ENCODE measurements around the gene SH3RF3.

The SH3RF3 gene

DNA sequence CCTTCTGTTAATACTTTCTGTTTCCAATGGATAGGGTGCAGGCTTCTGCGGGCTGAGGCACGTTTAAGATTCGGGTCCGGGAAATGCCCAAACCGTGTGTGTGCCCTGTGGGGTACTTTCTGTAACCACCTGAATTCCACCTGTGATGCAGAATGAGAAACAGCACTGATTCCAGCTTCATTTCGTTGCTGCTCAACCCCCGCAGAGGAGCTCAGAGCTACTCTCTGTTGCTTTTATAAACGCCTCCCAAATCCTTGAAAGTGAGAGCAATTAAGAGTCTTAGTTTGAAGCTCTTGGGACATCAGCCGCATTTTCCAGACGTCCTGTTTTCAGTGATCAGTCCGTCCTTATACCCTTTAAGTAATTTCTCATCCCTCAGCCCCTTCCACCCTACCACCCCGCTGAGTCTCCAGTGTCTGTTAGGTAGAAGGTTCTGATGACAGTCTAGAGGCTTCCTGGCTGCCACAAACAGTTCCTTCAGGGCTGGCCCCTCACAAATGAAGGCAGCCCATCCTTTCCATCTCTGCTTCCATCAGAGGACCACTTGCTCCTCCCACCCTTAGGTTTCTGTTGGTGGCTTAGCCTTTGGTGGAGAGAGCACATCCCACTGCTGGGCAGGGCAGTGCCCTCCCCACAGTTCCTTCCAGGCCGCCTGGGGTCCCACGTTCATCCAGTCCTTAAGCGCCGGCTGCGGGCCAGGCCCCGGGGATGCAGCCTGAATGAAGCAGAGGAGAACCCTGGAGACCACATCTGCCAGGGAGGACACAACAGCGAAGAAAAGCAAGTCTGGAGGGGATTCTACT is 254.7 kb downstream of the SH3RF3 start:
- peak; percentile 13 for DNase-seq

DNA sequence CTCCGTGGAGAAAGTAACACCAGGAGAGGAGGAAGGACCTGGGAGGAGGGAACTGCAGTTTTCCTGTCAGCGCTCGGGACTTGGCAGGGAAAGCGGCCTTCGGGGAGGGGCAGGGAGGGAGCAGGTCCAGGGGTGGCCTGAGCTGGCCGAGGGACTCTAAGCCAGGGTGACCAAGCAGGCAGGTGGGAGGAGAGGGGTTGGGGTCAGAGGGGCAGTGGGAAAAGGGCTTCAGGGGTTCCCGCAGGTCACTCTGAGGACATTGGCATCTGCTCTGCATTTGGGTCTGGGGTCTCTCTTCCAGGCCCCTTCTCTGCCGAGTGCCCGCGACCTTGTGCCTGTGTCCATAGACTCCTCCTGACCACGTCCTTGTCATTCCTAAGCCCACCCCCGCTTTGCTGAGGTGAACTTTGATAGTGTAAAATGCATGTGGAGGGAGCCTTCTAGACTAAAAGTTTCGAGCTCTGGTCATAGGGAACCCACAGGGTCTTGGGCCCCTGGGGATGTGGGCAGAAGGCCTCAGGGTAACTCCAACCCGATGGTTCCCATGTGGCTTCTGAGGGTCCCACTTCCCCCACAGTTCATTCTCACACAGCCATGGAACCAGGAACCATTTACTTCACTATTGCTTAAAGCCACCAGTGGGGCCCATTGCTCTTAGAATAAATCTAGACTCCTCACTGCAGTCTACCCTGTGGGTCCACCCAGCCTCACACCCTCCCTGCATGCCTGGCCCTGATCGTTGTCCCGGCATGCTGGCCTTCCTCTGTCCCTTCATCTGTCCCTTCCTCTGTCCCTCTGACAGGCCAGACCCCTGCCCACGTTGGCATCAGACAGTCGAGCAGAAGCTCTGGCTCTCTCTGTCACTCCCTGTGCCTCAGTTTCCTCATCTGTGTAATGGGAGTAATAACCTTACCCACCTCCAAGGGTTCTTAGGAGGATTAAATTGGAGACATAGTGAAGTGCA is 255.6 kb downstream of the SH3RF3 start:
- DNase-seq = no peak

DNA sequence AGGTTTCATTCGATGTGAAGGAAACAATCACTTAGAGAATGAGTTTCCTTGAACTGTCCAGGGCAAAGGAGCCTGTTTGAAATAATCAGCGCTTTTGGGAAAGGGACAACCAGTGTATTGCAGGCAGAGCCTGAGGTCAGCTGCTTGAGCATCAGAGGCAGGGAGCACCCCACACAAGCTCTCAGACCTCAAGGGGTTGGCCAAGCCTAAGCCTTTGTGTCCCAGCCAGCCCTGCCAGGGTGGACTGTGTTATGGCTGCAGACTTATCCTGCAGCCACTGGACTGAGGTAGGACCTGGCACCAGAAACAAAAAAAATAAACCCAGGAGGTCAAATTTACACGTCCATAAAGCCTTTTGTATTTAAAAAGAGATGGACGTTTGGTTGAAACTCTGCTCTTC is 256.5 kb downstream of the SH3RF3 start:
- DNase-seq = no peak

DNA sequence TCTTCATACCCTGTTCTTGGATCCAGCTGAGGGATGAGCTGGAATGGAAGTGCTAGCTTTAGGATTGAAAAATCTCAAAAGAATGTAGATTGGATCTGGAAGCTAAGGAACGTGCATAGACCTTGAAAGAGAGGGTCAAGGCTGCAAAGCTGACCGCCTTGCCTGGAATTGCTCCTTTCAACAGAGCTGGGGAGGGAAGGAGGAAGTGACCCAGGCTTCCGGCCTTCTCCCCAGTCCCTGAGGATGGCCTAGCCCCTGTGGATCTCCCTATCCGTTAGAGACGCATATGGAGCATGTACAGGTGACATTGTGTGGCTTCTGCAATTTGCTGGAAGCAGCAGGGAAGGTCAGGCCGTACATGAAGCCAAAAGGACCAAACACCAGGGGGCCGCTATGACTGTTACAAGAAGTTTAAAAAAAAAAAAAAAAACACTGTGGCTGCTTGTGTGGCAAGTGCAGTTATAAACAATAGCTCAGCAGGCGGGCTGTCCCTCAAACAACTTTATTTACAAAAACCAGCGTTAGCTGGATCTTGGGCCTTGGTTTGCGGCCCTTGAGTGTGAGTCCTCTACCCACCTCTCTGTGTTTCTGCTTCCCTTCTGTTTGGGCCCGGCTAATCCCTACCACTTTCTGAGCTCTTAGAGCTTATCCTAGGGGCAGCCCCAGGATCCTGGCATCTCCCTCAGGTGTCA is 257.1 kb downstream of the SH3RF3 start:
- no peak for DNase-seq

DNA sequence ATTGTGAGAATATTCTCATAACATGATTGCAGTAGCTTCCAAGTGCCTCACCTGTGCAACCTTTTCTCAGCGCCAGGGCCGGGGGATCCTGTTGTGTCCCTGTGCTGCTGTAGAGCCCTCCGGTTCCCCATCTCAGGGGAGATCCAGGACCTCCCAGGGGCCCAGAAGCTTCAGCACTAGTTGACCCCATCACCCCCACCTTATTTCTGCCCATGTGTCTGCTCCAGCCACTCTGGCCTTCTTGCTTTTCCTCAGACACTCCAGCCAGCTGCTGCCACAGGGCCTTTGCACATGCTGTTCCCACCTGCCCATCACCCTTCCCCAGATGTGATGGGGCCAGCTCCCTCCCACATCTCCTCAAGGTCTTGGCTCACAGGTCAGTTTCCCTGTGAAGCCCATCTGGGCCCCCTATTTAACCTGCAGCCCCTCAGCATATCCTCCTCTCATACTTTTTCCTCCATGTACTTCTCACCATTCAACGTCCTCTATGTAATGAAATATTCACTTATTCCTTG is 258.3 kb downstream of the SH3RF3 start:
- DNase-seq = no peak

DNA sequence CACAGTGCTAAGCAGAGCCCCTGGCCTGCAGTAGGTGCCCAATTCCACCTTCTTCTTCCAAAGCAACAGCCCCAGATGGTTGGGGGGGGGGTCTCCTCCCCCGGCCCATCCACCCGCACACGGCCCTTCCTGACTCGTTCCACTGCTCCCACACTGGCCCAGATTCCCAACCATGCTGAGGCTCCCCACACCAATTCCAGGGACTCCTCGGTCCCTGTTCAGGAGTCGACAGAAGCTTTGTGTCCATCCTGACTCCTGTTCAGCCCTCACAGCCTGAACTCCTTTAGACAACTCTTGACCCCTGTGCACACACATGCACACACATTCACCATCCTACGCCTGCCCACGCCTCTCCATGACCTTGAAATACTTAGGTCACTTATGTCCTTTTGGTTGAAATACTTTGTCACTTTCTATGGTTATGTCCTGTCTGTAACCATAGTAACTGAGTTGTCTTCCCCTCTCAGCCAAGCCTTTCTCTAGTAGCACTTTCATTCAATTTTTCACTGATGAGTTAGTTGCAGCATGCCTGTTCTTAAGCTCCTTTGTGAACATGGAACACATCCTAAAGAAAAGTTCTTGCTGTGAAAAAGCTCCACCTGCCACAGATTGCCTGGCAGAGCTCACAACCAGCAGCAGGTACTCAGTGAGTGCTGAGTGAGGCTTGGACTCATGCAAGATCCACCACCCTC is 258.9 kb downstream of the SH3RF3 start:
- DNase-seq = no peak

DNA sequence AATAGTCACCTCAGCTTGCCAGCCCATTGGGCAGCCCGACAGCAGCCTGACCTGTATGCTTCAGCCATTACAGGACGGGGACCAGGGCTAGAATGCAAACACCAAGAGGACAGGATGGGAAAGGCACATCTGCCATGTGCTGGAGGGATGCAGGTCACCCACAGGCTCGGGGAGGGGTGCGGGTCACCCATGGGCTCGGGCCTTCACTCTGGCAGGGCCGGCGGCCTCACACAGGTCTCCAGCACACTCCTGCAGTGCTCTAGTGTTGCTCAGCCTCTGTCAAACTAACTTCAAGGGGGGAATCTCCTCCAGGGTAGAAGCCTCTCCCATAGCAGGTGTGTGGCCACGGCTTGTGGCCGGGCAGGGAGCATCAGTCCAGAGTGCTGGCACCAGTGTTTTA is 262.2 kb downstream of the SH3RF3 start:
- no peak for DNase-seq

DNA sequence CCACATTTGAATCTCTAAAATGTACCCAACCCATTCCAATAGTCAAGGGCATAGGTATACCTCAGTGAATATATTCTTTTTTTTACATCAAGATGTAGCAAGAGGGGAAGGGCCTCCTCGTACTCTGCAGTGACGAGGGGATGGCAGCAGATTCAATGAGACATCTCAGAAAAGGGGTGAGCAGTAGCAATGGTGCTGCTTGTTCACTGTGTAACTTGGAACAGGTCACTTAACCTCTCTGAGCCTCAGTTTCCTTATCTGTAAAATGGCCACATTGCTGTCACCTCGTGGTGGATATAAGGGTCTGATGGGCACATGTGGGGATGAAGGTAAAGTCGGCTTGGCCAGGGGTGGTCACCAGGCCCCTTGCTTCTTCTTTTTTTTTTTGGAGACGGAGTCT is 263.1 kb downstream of the SH3RF3 start:
- DNase-seq = no peak

DNA sequence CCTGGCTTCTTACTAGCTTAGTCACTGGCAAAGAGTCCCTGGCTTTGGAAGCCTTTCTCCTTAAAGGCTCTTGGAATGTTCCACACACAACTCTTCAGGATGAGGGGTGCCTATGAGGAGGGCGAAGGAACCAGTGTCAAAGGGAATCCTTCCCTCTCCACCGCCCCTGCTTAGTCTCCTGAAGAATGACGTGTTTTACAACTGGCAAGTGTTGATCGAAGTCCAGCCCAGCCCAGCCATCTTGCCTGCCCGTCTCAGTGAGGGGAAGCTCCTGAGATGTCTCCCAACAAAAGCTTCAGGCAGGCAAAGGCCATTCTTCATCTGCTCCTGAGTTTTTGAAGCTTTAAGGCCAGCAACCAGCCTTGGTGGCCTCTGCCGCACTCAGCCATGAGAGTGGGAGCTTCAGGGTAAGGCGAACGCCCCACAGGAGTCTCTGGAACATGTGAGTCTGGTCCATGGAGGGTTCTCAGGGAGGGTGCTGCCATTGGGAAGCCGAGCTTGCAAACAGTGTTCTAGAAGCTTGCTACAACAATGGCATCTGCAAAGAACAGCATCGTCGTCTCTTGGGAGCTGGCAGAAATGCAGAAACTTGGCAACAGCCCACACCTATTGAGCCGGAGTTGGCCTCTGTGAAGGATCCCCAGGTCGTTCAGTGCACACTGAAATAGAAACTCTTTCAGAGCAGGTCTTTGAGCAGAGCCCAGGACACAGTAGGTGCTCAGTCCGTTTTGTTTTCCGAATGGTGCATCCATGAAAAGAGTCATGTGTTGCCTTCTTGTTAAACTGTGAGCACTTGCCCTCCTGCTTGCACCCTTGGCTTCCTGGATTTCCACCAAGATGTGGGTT is 264.0 kb downstream of the SH3RF3 start:
- DNase-seq = no peak

DNA sequence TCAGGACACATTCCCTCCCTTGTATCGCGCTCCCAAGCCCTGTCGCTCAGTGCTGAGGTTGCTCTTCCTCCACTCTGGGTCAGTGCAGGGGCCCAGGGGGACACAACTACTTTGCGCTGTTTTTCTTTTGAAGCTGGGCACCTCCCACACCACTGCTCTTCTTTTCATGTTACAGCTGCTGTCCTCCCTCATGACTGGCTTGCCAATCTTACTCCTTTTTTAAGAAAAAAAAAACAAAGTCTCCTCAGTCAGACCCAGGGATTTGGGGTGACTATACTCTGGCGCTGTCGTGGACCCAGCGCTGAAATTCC is 264.6 kb downstream of the SH3RF3 start:
- DNase-seq = no peak

DNA sequence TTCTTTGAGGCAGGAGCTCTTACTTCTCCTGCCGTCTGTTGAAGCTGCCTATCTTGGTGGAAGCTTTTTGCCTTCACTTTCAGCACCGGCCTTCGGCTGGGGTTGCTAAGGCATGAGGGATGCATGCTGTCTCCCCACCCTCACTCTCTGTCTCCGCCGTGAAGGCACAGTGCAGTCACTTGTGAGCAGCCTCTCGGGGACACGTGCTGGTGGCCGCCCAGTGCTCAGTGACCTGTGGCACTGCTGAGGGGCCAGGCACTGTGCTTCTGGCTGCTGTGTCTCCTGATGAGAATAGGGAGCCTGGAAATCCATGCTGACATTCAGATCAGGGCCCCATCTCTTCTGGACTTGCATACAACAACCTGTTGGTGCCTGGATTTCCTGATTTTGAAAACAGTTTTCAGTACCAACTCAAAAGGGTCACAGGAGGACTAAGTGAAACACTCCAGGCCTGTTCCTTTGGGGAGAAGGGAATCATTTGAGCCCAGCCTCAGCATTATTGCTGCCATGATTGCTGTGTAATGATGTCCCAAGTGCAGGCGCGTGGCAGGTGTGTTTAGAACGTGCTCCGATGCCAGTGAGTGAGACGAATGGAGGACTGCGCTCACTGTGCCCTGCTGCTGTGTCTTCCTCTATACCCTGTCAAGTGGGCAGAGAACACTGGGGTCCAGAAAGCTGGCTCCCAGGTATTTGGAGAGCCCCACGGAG is 266.6 kb downstream of the SH3RF3 start:
- no peak for DNase-seq

DNA sequence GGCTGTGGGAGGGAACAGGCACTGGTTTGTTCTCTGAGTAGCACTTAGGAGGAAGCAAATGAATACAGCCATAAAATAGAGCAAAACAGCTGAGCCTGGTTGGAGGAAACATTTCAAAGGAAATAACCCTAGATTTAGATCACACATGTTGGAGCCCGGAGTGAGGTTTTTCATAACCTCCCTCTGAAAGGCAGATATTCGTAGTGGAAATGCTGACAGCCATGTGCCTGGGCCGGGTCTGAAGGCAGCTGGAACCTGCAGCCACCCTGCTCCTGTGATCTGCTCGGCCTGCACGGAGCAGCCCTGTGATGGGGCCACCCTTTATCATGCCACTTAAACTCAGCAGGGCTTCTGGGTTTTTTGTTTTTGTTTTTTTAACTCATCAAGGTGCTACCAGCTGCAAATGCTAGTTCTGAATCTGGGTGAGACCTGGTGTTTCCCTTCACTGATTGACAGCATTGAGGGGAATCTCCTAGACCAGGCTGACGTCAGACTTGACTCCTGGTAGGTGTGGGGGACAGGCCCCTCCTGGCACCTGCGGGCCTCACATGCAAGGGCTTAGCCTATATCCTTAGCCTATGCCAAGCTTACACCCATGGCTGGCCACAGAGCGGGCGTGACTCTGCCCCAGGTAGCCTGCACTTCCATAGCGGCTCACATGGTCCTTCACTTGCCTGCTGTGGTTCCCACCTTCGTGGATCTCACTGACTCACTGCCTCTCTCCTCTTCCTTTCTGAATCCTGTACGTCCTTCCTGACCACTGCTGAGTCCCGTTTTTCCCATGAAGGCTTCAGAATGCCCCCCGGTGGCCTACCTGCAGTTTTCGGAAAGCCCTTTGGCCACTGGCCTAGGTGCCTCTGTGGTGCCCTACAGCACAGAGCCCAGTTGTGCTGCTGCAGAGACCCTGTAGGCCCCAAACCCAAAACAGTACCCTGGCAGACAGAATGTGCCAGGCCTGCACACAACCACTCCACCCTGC is 267.5 kb downstream of the SH3RF3 start:
- no peak for DNase-seq

DNA sequence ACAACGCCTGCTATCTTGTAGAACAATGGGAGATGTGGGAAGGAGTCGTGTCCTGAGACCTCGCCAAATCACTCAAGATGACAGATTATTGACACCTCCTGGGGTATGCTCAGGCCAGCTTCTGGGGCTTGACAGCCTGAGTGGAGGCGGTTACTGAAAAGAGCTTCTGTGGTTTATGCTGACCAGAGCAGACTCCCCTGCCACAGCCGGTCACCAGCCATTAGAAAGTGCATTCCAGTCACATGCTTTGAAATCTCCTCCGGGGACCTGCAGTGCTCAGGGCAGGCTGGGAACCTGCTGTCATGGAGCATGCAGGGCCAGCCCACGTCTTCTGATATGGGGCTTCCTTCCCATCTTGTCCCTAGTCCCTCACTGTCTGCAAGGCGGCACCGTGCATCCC is 268.9 kb downstream of the SH3RF3 start:
- DNase-seq = no peak

DNA sequence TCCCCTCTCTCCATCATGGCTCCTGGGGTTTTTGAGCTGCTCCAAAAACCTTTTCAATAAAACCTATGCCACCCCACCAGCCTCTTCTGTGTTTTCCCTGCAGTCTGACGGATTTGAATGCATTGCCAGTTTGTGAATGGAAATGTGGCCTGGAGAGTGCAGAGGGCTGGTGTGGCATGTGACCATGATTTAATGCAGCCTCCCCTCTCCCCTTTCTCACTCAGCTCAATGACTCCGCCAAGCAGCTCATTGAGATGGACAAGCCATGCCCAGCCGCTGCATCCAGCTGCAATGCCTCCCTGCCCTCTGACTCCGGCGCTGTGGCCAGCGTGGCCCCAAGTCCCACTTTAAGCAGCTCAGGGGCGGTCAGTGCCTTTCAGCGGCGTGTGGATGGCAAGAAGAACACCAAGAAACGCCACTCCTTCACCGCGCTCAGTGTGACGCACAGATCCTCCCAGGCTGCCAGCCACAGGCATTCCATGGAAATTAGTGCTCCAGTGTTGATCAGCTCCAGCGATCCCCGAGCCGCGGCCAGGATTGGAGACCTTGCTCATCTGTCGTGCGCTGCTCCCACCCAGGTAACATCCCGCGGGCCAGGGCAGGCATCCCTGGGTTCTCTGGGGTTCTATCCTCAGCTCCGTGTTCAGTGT is 269.5 kb downstream of the SH3RF3 start:
- DNase-seq = no peak

DNA sequence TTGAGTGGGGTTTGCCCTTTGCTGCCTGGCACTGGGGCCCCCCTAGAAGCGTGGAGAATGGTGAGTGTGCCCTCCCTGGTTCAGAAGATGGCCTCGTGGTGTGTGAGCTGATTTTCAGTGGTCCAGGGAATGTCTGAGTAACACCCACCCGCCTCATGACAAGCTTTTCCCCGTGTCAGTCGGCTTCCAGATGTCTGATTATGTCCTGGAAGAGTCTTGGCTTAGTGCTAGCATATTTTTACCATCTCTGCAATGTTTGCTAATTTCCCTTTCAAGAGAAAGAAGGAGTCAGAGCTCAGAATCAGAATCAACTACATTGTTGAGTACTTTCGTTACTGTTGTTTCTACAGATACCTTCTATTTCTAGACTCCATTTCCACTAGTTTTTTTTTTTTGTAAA is 270.1 kb downstream of the SH3RF3 start:
- no peak for DNase-seq

DNA sequence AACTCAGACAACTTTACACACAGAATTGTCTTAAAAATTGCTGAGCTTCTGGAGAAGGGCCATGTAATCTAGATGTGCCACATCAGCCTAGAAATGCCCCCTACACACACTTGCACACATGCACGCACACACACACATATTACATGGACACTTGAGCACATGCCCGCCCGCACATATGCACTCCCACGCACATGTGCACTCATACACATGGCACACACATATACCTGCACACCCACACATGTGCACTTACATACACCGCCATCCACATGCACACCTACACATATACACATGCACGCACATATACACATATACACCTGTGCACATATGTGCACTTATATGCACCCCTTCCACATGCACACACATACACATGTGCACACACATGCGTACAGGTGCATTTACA is 271.1 kb downstream of the SH3RF3 start:
- no peak for DNase-seq

DNA sequence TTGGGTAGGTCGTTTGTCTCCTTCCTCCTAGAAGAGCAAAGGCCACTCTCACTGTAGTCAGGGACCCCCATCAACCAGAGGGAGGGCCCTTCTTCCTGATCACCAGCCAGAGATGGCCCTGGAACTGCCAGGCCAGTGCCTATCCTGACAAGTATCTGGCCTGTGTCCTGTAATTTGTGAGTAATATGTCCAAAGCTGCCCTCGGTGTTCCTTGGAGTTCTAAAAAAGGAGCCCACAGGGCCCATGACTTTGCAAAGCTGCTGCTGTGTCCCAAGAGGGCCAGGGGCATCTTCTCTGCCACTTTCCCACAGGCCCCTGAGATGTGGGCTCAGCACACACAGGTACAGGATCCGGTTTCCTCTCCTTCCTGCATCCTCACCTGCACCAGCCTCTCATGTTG is 272.4 kb downstream of the SH3RF3 start:
- DNase-seq = no peak

DNA sequence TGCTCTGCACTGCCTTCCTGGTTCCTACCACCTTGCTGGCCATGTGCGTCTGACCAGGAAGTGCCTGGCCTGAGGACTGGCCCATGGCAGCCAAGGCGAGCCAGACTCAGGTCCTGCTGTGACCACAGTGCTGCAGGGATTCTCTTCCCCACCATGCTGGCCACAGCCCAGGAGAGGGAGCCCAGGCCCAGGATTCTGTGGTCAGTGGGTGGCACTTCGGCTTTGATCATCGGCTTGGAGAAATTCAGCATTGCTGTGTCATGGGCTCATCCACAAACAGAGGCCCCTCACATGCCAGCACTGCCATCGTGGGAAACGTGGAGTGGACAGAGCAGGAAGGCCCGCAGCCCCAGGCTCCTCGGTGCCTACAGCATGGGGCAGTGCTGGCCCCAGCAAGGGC is 273.2 kb downstream of the SH3RF3 start:
- no peak for DNase-seq
